ENCODE results near the gene MTPN.

Gene MTPN

GRCh38 chr7:135974667-135975066, 2.5 kb downstream of the MTPN start:
- WGBS, 2 experiments = 92% methylated on average over 1 of the region's 1 CpG; no CpG with 5 or more reads in 1 of the 2 experiments
- Histone ChIP-seq H3K27me3 (ENCODE audit: control insufficient read depth, insufficient read depth, low read length, poor library complexity, severe bottlenecking) (no peaks in the 10 kb centered on the region), H3K4me3 (ENCODE audit: insufficient read depth, low read depth, low read length) (no peak overlapping the region), H3K4me1 (ENCODE audit: control insufficient read depth, insufficient read depth, low read length) (peaks cover 5% of the 10 kb centered on the region), H3K36me3 (ENCODE audit: control insufficient read depth, insufficient read depth, low read length) (no peaks in the 10 kb centered on the region), H3K27ac (ENCODE audit: insufficient read depth, low read depth, low read length, poor library complexity, severe bottlenecking) (no peak overlapping the region), H3K9me3 (ENCODE audit: control insufficient read depth, low read length) (no peaks in the 10 kb centered on the region)

DNA sequence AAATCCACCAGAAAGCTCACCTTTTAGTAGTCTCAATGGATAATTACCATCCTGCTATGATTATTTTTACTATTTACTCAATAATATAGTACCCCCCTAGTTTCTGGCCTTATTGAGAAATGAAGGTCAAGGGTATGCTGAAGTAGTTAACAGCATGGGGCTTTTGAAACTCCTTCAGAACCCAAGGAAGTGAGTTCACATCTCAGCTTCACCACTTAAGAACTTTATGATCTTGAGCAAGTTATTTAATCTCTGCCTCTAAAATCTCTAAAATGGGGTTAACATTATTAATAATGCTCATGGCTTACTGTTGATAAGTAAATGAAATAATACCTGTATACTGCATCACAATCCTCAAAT, 5.8 kb downstream of the MTPN start:
- Histone ChIP-seq H3K4me1 (ENCODE audit: control insufficient read depth, insufficient read depth, low read length) (peaks cover 5% of the 10 kb centered on the region), H3K27me3 (ENCODE audit: control insufficient read depth, insufficient read depth, low read length, poor library complexity, severe bottlenecking) (no peaks in the 10 kb centered on the region), H3K27ac (ENCODE audit: insufficient read depth, low read depth, low read length, poor library complexity, severe bottlenecking) (no peak overlapping the region), H3K4me3 (ENCODE audit: insufficient read depth, low read depth, low read length) (no peak overlapping the region), H3K36me3 (ENCODE audit: control insufficient read depth, insufficient read depth, low read length) (no peaks in the 10 kb centered on the region), H3K9me3 (ENCODE audit: control insufficient read depth, low read length) (no peaks in the 10 kb centered on the region)

- no peaks in the 10 kb centered on the region for H3K27me3 ChIP-seq (ENCODE audit: control insufficient read depth, insufficient read depth, low read length, poor library complexity, severe bottlenecking)
- H3K9me3 ChIP-seq (ENCODE audit: control insufficient read depth, low read length) = no peaks in the 10 kb centered on the region
- WGBS, 2 experiments = 88 to 100% methylated on average over 1 of the region's 1 CpG
- no peaks in the 10 kb centered on the region for H3K36me3 ChIP-seq (ENCODE audit: control insufficient read depth, insufficient read depth, low read length)
- no peak overlapping the region for H3K27ac ChIP-seq (ENCODE audit: insufficient read depth, low read depth, low read length, poor library complexity, severe bottlenecking)
- no peak overlapping the region for H3K4me3 ChIP-seq (ENCODE audit: insufficient read depth, low read depth, low read length)
- H3K4me1 ChIP-seq (ENCODE audit: control insufficient read depth, insufficient read depth, low read length) = peaks cover 2% of the 10 kb centered on the region
Measured at GRCh38 chr7:135970682-135971365, 6.3 kb downstream of the MTPN start.

GRCh38 chr7:135970045-135970444, 7.1 kb downstream of the MTPN start:
- Histone ChIP-seq H3K4me3 (ENCODE audit: insufficient read depth, low read depth, low read length) (no peak overlapping the region), H3K27me3 (ENCODE audit: control insufficient read depth, insufficient read depth, low read length, poor library complexity, severe bottlenecking) (no peaks in the 10 kb centered on the region), H3K4me1 (ENCODE audit: control insufficient read depth, insufficient read depth, low read length) (no peaks in the 10 kb centered on the region), H3K9me3 (ENCODE audit: control insufficient read depth, low read length) (no peaks in the 10 kb centered on the region), H3K36me3 (ENCODE audit: control insufficient read depth, insufficient read depth, low read length) (no peaks in the 10 kb centered on the region), H3K27ac (ENCODE audit: insufficient read depth, low read depth, low read length, poor library complexity, severe bottlenecking) (no peak overlapping the region)
- WGBS, 2 experiments = 100% methylated on average over 2 of the region's 3 CpGs

GRCh38 chr7:135966341-135967043, 10.7 kb downstream of the MTPN start:
- 95% methylated on average over 9 of the region's 9 CpGs for WGBS, 2 experiments
- H3K4me3 ChIP-seq (ENCODE audit: insufficient read depth, low read depth, low read length) = no peak overlapping the region
- H3K9me3 ChIP-seq (ENCODE audit: control insufficient read depth, low read length) = no peaks in the 10 kb centered on the region
- no peaks in the 10 kb centered on the region for H3K4me1 ChIP-seq (ENCODE audit: control insufficient read depth, insufficient read depth, low read length)
- H3K36me3 ChIP-seq (ENCODE audit: control insufficient read depth, insufficient read depth, low read length) = no peaks in the 10 kb centered on the region
- H3K27me3 ChIP-seq (ENCODE audit: control insufficient read depth, insufficient read depth, low read length, poor library complexity, severe bottlenecking) = no peaks in the 10 kb centered on the region
- H3K27ac ChIP-seq (ENCODE audit: insufficient read depth, low read depth, low read length, poor library complexity, severe bottlenecking) = no peak overlapping the region

DNA sequence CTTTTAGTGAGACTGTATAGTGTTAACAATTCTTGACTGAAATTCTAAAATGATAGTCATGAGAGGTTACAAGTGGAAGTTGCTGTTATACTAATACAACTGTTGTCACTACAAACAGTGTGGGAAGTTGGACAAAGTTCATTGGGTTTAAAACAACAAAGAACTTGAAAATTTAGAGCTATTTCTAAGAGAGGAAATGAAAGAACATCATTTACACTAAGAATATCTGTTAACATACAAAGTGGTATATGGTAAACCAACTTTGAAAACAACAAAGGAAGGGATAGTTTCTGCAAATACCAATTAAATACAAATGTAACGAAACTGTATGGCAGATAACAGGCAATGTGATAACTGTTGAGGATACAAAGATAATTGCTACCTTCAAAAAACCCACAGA, 11.6 kb downstream of the MTPN start:
- 83% methylated on average over 1 of the region's 1 CpG; no CpG with 5 or more reads in 1 of the 2 experiments for WGBS, 2 experiments
- no peaks in the 10 kb centered on the region for H3K36me3 ChIP-seq (ENCODE audit: control insufficient read depth, insufficient read depth, low read length)

GRCh38 chr7:135964791-135965190, 12.4 kb downstream of the MTPN start:
- no peak overlapping the region for H3K27ac ChIP-seq (ENCODE audit: insufficient read depth, low read depth, low read length, poor library complexity, severe bottlenecking)
- H3K4me3 ChIP-seq (ENCODE audit: insufficient read depth, low read depth, low read length) = no peak overlapping the region
- no peaks in the 10 kb centered on the region for H3K9me3 ChIP-seq (ENCODE audit: control insufficient read depth, low read length)
- no peaks in the 10 kb centered on the region for H3K4me1 ChIP-seq (ENCODE audit: control insufficient read depth, insufficient read depth, low read length)
- no peaks in the 10 kb centered on the region for H3K27me3 ChIP-seq (ENCODE audit: control insufficient read depth, insufficient read depth, low read length, poor library complexity, severe bottlenecking)
- 93 to 100% methylated on average over 1 of the region's 1 CpG for WGBS, 2 experiments
- H3K36me3 ChIP-seq (ENCODE audit: control insufficient read depth, insufficient read depth, low read length) = no peaks in the 10 kb centered on the region

More for the DNA sequence above, 11.6 kb downstream of the MTPN start:
- Histone ChIP-seq H3K27ac (ENCODE audit: insufficient read depth, low read depth, low read length, poor library complexity, severe bottlenecking) (no peak overlapping the region), H3K4me1 (ENCODE audit: control insufficient read depth, insufficient read depth, low read length) (no peaks in the 10 kb centered on the region), H3K4me3 (ENCODE audit: insufficient read depth, low read depth, low read length) (no peak overlapping the region), H3K27me3 (ENCODE audit: control insufficient read depth, insufficient read depth, low read length, poor library complexity, severe bottlenecking) (no peaks in the 10 kb centered on the region), H3K9me3 (ENCODE audit: control insufficient read depth, low read length) (no peaks in the 10 kb centered on the region)

GRCh38 chr7:135964274-135964673, 12.9 kb downstream of the MTPN start:
- no peak overlapping the region for H3K27ac ChIP-seq (ENCODE audit: insufficient read depth, low read depth, low read length, poor library complexity, severe bottlenecking)
- no peak overlapping the region for H3K4me3 ChIP-seq (ENCODE audit: insufficient read depth, low read depth, low read length)
- no peaks in the 10 kb centered on the region for H3K36me3 ChIP-seq (ENCODE audit: control insufficient read depth, insufficient read depth, low read length)
- H3K27me3 ChIP-seq (ENCODE audit: control insufficient read depth, insufficient read depth, low read length, poor library complexity, severe bottlenecking) = no peaks in the 10 kb centered on the region
- H3K9me3 ChIP-seq (ENCODE audit: control insufficient read depth, low read length) = no peaks in the 10 kb centered on the region
- no peaks in the 10 kb centered on the region for H3K4me1 ChIP-seq (ENCODE audit: control insufficient read depth, insufficient read depth, low read length)
- 94% methylated on average over 2 of the region's 2 CpGs for WGBS, 2 experiments

DNA sequence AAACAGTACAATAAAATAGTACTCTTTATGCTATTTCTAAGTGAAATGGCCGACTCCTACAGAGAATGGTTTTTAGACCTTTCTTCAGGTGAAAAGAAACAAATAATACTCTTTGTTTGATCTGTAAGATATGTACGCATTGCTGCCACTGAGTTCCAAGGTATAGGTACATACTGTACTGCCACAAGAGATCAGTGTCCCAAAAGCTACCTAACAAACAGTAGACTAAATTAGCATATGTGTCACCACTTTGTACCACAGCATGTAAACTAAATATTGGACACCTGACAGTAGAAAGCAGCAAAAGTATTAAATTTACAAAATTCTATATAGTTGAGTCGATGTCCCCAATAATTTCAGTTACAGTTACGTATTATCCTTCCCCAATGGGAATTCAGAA, 14.4 kb downstream of the MTPN start:
- H3K9me3 ChIP-seq (ENCODE audit: control insufficient read depth, low read length) = no peaks in the 10 kb centered on the region
- WGBS, 2 experiments = 92 to 96% methylated on average over 3 to 4 of the region's 4 CpGs
- H3K36me3 ChIP-seq (ENCODE audit: control insufficient read depth, insufficient read depth, low read length) = no peaks in the 10 kb centered on the region
- H3K4me3 ChIP-seq (ENCODE audit: insufficient read depth, low read depth, low read length) = no peak overlapping the region
- H3K27me3 ChIP-seq (ENCODE audit: control insufficient read depth, insufficient read depth, low read length, poor library complexity, severe bottlenecking) = no peaks in the 10 kb centered on the region
- no peak overlapping the region for H3K27ac ChIP-seq (ENCODE audit: insufficient read depth, low read depth, low read length, poor library complexity, severe bottlenecking)
- no peaks in the 10 kb centered on the region for H3K4me1 ChIP-seq (ENCODE audit: control insufficient read depth, insufficient read depth, low read length)

GRCh38 chr7:135960709-135961451, 16.3 kb downstream of the MTPN start:
- no peak overlapping the region for H3K27ac ChIP-seq (ENCODE audit: insufficient read depth, low read depth, low read length, poor library complexity, severe bottlenecking)
- 95 to 100% methylated on average over 2 to 4 of the region's 6 CpGs for WGBS, 2 experiments
- no peaks in the 10 kb centered on the region for H3K36me3 ChIP-seq (ENCODE audit: control insufficient read depth, insufficient read depth, low read length)
- no peaks in the 10 kb centered on the region for H3K9me3 ChIP-seq (ENCODE audit: control insufficient read depth, low read length)
- H3K27me3 ChIP-seq (ENCODE audit: control insufficient read depth, insufficient read depth, low read length, poor library complexity, severe bottlenecking) = no peaks in the 10 kb centered on the region
- H3K4me3 ChIP-seq (ENCODE audit: insufficient read depth, low read depth, low read length) = no peak overlapping the region
- no peaks in the 10 kb centered on the region for H3K4me1 ChIP-seq (ENCODE audit: control insufficient read depth, insufficient read depth, low read length)

Data from ectodermal cell (in vitro differentiated cells).